NCI-H2196 treated with DMSO at 0.1 percent for 48 hours (cell line): Measurements from ENCODE around the gene HIPK2.
A peak's percentile ranks its signal among the peaks of the same experiment; 100 is the strongest.

ENCODE experiments used
- DNase-seq: peaks from one replicate; lab custom pipeline; 2025; ENCODE audit not compliant: unreplicated experiment; lab: John Stamatoyannopoulos, UW

HIPK2 gene

GRCh38 chr7:139753081-139753692, 24.6 kb downstream of the HIPK2 start:
- peak; percentile 43 for DNase-seq

GRCh38 chr7:139752604-139753003, 25.2 kb downstream of the HIPK2 start:
- DNase-seq, result no peak

GRCh38 chr7:139752148-139752547, 25.6 kb downstream of the HIPK2 start:
- no peak for DNase-seq

GRCh38 chr7:139750459-139751095, 27.2 kb downstream of the HIPK2 start:
- DNase-seq, result no peak

GRCh38 chr7:139749545-139749944, 28.3 kb downstream of the HIPK2 start:
- peak; percentile 36 for DNase-seq

- no peak for DNase-seq
These were observed 28.9 kb downstream of the HIPK2 start for GRCh38 chr7:139748941-139749340.

- DNase-seq, result no peak
These were observed 29.4 kb downstream of the HIPK2 start for GRCh38 chr7:139748373-139748765.

- no peak for DNase-seq
These were observed 30.0 kb downstream of the HIPK2 start for GRCh38 chr7:139747662-139748372.

GRCh38 chr7:139746652-139747051, 31.1 kb downstream of the HIPK2 start:
- DNase-seq, result no peak

GRCh38 chr7:139745678-139746143, 32.1 kb downstream of the HIPK2 start:
- no peak for DNase-seq

GRCh38 chr7:139744768-139745677, 32.8 kb downstream of the HIPK2 start:
- DNase-seq, result no peak

- no peak for DNase-seq
These were observed 33.6 kb downstream of the HIPK2 start for GRCh38 chr7:139743967-139744767.

- no peak for DNase-seq
These were observed 34.4 kb downstream of the HIPK2 start for GRCh38 chr7:139743267-139743966.

- no peak for DNase-seq
These were observed 35.9 kb downstream of the HIPK2 start for GRCh38 chr7:139741789-139742344.

GRCh38 chr7:139741239-139741638, 36.6 kb downstream of the HIPK2 start:
- no peak for DNase-seq

- DNase-seq, result peak; percentile 72
These were observed 37.8 kb downstream of the HIPK2 start for GRCh38 chr7:139739863-139740597.

- no peak for DNase-seq
These were observed 39.0 kb downstream of the HIPK2 start for GRCh38 chr7:139738772-139739171.

GRCh38 chr7:139738101-139738489, 39.7 kb downstream of the HIPK2 start:
- DNase-seq, result no peak
